PC-3 (cell line): Measurements from ENCODE around the gene CDC5L. TPM values are rescaled to one million over a fixed set of nuclear protein-coding genes. Genes with fewer than 3 reads are reported as not detected.

Experiments
- ATAC-seq: fragments of 200-7000 bp; cut with Tn5 transposase; 2 replicates; pipeline ENCODE4 v1.9.1; 2020; ENCODE audit warnings: mild to moderate bottlenecking, moderate library complexity
- BruUV-seq: library from RNA; stranded (reverse); fragments of 400-500 nt; replicated peaks from 2 replicates; lab custom pipeline; 2021; lab: Mats Ljungman, UMichigan
- CTCF ChIA-PET: fragments of 300-600 bp; sonication (Branson Sonifier 250); formaldehyde crosslinking; loops from one replicate; lab custom pipeline; 2022; ENCODE audit warnings: antibody characterized with exemption; lab: Charles Lee
- POLR2A ChIA-PET: fragments of 300-600 bp; sonication (Branson Sonifier 250); formaldehyde crosslinking; loops from one replicate; lab custom pipeline; 2022; ENCODE audit warnings: antibody characterized with exemption; ENCODE audit not compliant: unreplicated experiment; lab: Charles Lee
- DNase-seq: peaks from one replicate; pipeline ENCODE4 v3.0.0-alpha.2; 2015
- H2AFZ ChIP-seq: fragments of 300-600 bp; sonication (generic); 2 replicates; pipeline ENCODE4 v1.6.0; 2016; ENCODE audit warnings: antibody characterized with exemption, low read length
- H3F3A ChIP-seq: fragments of 300-600 bp; sonication (generic); one replicate; pipeline ENCODE4 v1.6.0; 2017; ENCODE audit warnings: antibody characterized with exemption, low read length, control low read depth, mild to moderate bottlenecking; ENCODE audit not compliant: unreplicated experiment
- H3K27ac ChIP-seq: fragments of 300-600 bp; sonication (generic); 2 replicates; pipeline ENCODE4 v1.5.1; 2016; ENCODE audit warnings: mild to moderate bottlenecking, low read length
- H3K27me3 ChIP-seq: fragments of 300-600 bp; sonication (generic); 2 replicates; pipeline ENCODE4 v1.6.1; 2016; ENCODE audit warnings: low read length, mixed read lengths
- H3K36me3 ChIP-seq: fragments of 300-600 bp; sonication (generic); 2 replicates; pipeline ENCODE4 v1.6.1; 2016; ENCODE audit warnings: low read depth, mixed run types, low read length, mixed read lengths
- H3K4me1 ChIP-seq: fragments of 300-600 bp; sonication (generic); 2 replicates; pipeline ENCODE4 v1.5.1; 2016; ENCODE audit warnings: low read length; ENCODE audit not compliant: insufficient read depth
- H3K4me2 ChIP-seq: fragments of 300-600 bp; sonication (generic); 2 replicates; pipeline ENCODE4 v1.6.0; 2016; ENCODE audit warnings: low read length
- H3K4me3 ChIP-seq: fragments of 300-600 bp; sonication (generic); 2 replicates; pipeline ENCODE4 v1.5.1; 2016; ENCODE audit warnings: mild to moderate bottlenecking, low read length, mixed read lengths
- H3K79me2 ChIP-seq: fragments of 300-600 bp; sonication (generic); 2 replicates; pipeline ENCODE4 v1.6.1; 2017; ENCODE audit warnings: low read length, mixed read lengths
- H3K9ac ChIP-seq: fragments of 300-600 bp; sonication (generic); 2 replicates; pipeline ENCODE4 v1.6.0; 2016; ENCODE audit warnings: mild to moderate bottlenecking, low read length
- H3K9me2 ChIP-seq: fragments of 300-600 bp; sonication (generic); replicated peaks from 2 replicates; pipeline ENCODE4 v1.6.1; 2016; ENCODE audit warnings: mixed run types, low read length, mixed read lengths
- H3K9me3 ChIP-seq: fragments of 300-600 bp; sonication (generic); 2 replicates; pipeline ENCODE4 v1.6.1; 2016; ENCODE audit warnings: low read length, mixed read lengths
- H4K20me1 ChIP-seq: fragments of 300-600 bp; sonication (generic); 2 replicates; pipeline ENCODE4 v1.6.1; 2016; ENCODE audit warnings: low read length, mixed read lengths
- CTCF ChIP-seq: fragments of 300-600 bp; sonication (generic); conservative IDR thresholded peaks from 2 replicates; pipeline ENCODE4 v1.5.1; 2017; ENCODE audit warnings: antibody characterized with exemption, low read depth, mild to moderate bottlenecking, low read length
- EZH2 ChIP-seq: fragments of 300-600 bp; sonication (generic); IDR thresholded peaks from one replicate; pipeline ENCODE4 v1.6.1; 2017; ENCODE audit warnings: antibody characterized with exemption, mild to moderate bottlenecking, low read length; ENCODE audit not compliant: unreplicated experiment
- EZH2phosphoT487 ChIP-seq: fragments of 300-600 bp; sonication (generic); IDR thresholded peaks from 2 replicates; pipeline ENCODE4 v1.6.1; 2018; ENCODE audit warnings: mild to moderate bottlenecking, antibody characterized with exemption, low read length, borderline replicate concordance
- intact Hi-C: fragments of 100-400 bp; cut with micrococcal nuclease; formaldehyde crosslinking; loops from 2 replicates; pipeline ENCODE4 v1.9.0; 2023
- total RNA-seq: library from RNA; depleted of rRNA; stranded (reverse); fragments of >200 nt; gene quantifications from 2 replicates; pipeline ENCODE4 v1.2.3, GENCODE V29; 2014

Gene CDC5L
- total RNA-seq, 1 experiment from 2014 or later, result 23.0 TPM

DNA sequence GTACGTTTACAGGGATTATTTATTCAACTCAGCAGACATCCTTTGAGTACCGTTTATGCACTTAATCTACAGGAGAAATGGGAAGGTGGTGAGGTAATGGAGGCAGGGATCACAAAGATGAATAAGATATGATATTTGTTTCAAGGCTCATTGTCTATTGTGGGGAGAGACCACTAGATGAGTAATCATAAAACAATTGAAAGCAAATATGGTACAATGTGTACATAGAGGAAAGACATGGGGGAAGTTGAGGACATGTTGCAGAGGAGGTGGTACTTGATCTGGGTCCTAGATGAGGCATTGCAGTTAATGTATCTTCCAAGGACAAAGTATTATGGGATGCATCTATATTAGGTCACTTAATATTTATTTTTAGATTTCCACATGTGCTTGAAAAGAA lies 13.7 kb upstream of the CDC5L start:
- intact Hi-C loops, result no loop called here
- Histone ChIP-seq H3K9ac (no peak overlapping the region), H3K27me3 (no peaks in the 10 kb centered on the region), H3K79me2 (no peaks in the 10 kb centered on the region), H3F3A (no peaks in the 10 kb centered on the region), H3K4me3 (no peak overlapping the region), H3K9me3 (no peaks in the 10 kb centered on the region), H4K20me1 (no peaks in the 10 kb centered on the region), H2AFZ (no peak overlapping the region), H3K9me2 (no peaks in the 10 kb centered on the region), H3K27ac (no peak overlapping the region), H3K36me3 (no peaks in the 10 kb centered on the region), H3K4me2 (no peak overlapping the region), H3K4me1 (0 out of 2 replicates have a peak, but pooled peaks cover 5% of the 10 kb centered on the region)
- DNase-seq (peak; percentile 38), ATAC-seq (peak; percentile 38)
- ChIA-PET CTCF (no interaction called here), POLR2A (no interaction called here)
- TF ChIP-seq EZH2, result no peak
- no peak for TF ChIP-seq CTCF
- no peak for TF ChIP-seq EZH2phosphoT487
- BruUV-seq, result no TSS peak

DNA sequence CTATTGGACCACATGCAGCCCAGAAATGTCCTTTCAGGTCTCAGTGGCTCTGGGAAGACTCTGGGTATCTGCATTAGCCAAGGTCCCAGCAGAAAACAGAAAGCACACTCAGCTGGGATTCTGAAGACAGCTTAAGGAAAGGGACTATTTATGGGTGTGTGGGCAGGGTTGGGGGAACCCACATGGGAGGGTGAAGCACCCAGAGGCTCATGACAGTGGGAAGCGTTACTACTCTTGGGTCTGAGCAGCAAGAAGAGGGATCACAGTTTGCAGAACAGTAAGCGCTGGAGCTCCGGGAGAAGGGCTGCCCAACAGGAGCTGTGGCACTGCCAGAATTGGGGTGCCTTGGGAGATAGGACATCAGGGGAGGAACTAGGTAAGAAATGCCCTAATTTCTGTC lies 12.4 kb upstream of the CDC5L start:
- Histone ChIP-seq H3K4me3 (no peak overlapping the region), H4K20me1 (no peaks in the 10 kb centered on the region), H3K36me3 (no peaks in the 10 kb centered on the region), H3K4me1 (0 out of 2 replicates have a peak, but pooled peaks cover 5% of the 10 kb centered on the region), H2AFZ (no peak overlapping the region), H3K9me2 (no peaks in the 10 kb centered on the region), H3K4me2 (no peak overlapping the region), H3K9me3 (no peaks in the 10 kb centered on the region), H3K79me2 (no peaks in the 10 kb centered on the region), H3K27ac (no peak overlapping the region), H3F3A (no peaks in the 10 kb centered on the region), H3K27me3 (no peaks in the 10 kb centered on the region), H3K9ac (no peak overlapping the region)
- no peak for TF ChIP-seq CTCF
- CTCF ChIA-PET, result no interaction called here
- DNase-seq (no peak), ATAC-seq (no peak)
- intact Hi-C loops, result no loop called here
- POLR2A ChIA-PET, result no interaction called here
- no TSS peak for BruUV-seq

DNA sequence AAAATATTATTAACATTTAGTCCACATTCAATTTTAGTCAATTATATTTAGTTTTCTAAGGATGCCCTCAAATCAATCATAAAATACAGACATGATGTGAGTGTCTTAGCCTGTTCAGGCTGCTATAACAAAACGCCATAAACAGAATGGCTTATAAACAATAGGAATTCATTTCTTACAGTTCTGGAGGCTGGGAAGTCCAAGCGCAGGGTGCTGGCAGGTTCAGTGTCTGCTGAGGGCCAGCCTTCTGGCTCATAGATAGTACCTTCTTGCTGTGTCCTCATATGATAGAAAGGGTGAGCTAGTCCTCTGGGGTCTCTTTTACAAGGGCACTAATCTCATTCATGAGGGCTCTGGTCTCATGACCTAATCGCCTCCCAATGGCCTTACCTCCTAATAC lies 10.0 kb upstream of the CDC5L start:
- ChIA-PET CTCF (no interaction called here), POLR2A (no interaction called here)
- BruUV-seq, result no TSS peak
- DNase-seq (no peak), ATAC-seq (no peak)
- TF ChIP-seq EZH2 (no peak), EZH2phosphoT487 (no peak), CTCF (no peak)
- Histone ChIP-seq H2AFZ (no peak overlapping the region), H3K9me2 (no peaks in the 10 kb centered on the region), H3K4me3 (no peak overlapping the region), H3K36me3 (no peaks in the 10 kb centered on the region), H3F3A (no peaks in the 10 kb centered on the region), H3K9me3 (no peaks in the 10 kb centered on the region), H3K9ac (no peak overlapping the region), H3K27ac (no peak overlapping the region), H3K79me2 (no peaks in the 10 kb centered on the region), H3K4me1 (0 out of 2 replicates have a peak, but pooled peaks cover 5% of the 10 kb centered on the region), H3K4me2 (no peak overlapping the region), H4K20me1 (no peaks in the 10 kb centered on the region), H3K27me3 (no peaks in the 10 kb centered on the region)
- intact Hi-C loops, result no loop called here
